DND-41 (cell line): ENCODE data around the gene KIF5A.

Experiments used
- CTCF ChIP-seq: IDR thresholded peaks from 2 replicates; pipeline ENCODE4 v1.5.1; 2012; ENCODE audit warnings: borderline replicate concordance, low read length, moderate library complexity, mild to moderate bottlenecking; ENCODE audit not compliant: poor library complexity, severe bottlenecking; ENCODE audit errors: extremely low read depth
- EZH2 ChIP-seq: IDR thresholded peaks from 3 replicates; pipeline ENCODE4 v1.6.1; 2012; ENCODE audit warnings: borderline replicate concordance, low read depth, mild to moderate bottlenecking, moderate library complexity, low read length, inconsistent platforms; ENCODE audit not compliant: severe bottlenecking

- TF ChIP-seq EZH2 (no peak), CTCF (no peak)
Measured at GRCh38 chr12:57547288-57548012, 2.4 kb upstream of the KIF5A start.
